Bronchial epithelial cell (primary cell): Measurements from ENCODE around the gene LILRB4. TPM values are rescaled to one million over a fixed set of nuclear protein-coding genes. Genes with fewer than 3 reads are reported as not detected.
"Not testable (repeated sequence)": the region's sequence is repeated elsewhere in the genome, so short reads cannot be mapped to it uniquely, and the experiment has no call there.

ENCODE experiments used
- DNase-seq: peaks from one replicate; pipeline ENCODE4 v3.0.0-alpha.2; 2010; ENCODE audit warnings: low read depth
- FAIRE-seq: peaks from 2 replicates; lab custom pipeline; 2011; peaks lifted over from hg19 to GRCh38; lab: Jason Lieb, UNC
- H3K27me3 ChIP-seq: 2 replicates; pipeline ENCODE4 v1.5.1; 2011; ENCODE audit warnings: low read length; ENCODE audit not compliant: control insufficient read depth, insufficient read depth
- H3K36me3 ChIP-seq: 2 replicates; pipeline ENCODE4 v1.5.1; 2011; ENCODE audit warnings: low read length; ENCODE audit not compliant: control insufficient read depth, insufficient read depth
- H3K4me3 ChIP-seq: 2 replicates; pipeline ENCODE4 v1.5.1; 2011; ENCODE audit warnings: mild to moderate bottlenecking, low read depth, low read length, control low read depth
- total RNA-seq: library from RNA; depleted of rRNA; stranded (reverse); fragments of >200 nt; gene quantifications from 2 replicates; pipeline ENCODE4 v1.2.1, GENCODE V29; 2014
- TF ChIP-seq, protein P1 (sequence below): IDR thresholded peaks from 2 replicates; pipeline ENCODE4 v1.5.1; 2011; ENCODE audit warnings: mild to moderate bottlenecking, moderate library complexity, low read length, control low read depth, inconsistent platforms; ENCODE audit not compliant: insufficient read depth, severe bottlenecking

LILRB4 gene
- total RNA-seq, 1 donor from 2014 or later, result not detected

GRCh38 chr19:54696117-54696548 lies 33.3 kb downstream of the LILRB4 start:
- Histone ChIP-seq H3K36me3 (no peaks in the 10 kb centered on the region), H3K4me3 (no peak overlapping the region), H3K27me3 (no peaks in the 10 kb centered on the region)
- DNase-seq (no peak), FAIRE-seq (no peak)
- TF ChIP-seq, protein P1, sequence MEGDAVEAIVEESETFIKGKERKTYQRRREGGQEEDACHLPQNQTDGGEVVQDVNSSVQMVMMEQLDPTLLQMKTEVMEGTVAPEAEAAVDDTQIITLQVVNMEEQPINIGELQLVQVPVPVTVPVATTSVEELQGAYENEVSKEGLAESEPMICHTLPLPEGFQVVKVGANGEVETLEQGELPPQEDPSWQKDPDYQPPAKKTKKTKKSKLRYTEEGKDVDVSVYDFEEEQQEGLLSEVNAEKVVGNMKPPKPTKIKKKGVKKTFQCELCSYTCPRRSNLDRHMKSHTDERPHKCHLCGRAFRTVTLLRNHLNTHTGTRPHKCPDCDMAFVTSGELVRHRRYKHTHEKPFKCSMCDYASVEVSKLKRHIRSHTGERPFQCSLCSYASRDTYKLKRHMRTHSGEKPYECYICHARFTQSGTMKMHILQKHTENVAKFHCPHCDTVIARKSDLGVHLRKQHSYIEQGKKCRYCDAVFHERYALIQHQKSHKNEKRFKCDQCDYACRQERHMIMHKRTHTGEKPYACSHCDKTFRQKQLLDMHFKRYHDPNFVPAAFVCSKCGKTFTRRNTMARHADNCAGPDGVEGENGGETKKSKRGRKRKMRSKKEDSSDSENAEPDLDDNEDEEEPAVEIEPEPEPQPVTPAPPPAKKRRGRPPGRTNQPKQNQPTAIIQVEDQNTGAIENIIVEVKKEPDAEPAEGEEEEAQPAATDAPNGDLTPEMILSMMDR, result no peak

- no peak for FAIRE-seq
- Histone ChIP-seq H3K27me3 (no peaks in the 10 kb centered on the region), H3K36me3 (no peaks in the 10 kb centered on the region)
Measured at GRCh38 chr19:54696766-54697165, 34.0 kb downstream of the LILRB4 start.

GRCh38 chr19:54697716-54698115 lies 34.9 kb downstream of the LILRB4 start:
- DNase-seq, FAIRE-seq, H3K36me3 ChIP-seq, H3K4me3 ChIP-seq, H3K27me3 ChIP-seq: not testable (repeated sequence)

More at GRCh38 chr19:54696766-54697165, 34.0 kb downstream of the LILRB4 start:
- DNase-seq, result no peak
- H3K4me3 ChIP-seq, result no peak overlapping the region
- TF ChIP-seq, protein P1, result no peak

DNA sequence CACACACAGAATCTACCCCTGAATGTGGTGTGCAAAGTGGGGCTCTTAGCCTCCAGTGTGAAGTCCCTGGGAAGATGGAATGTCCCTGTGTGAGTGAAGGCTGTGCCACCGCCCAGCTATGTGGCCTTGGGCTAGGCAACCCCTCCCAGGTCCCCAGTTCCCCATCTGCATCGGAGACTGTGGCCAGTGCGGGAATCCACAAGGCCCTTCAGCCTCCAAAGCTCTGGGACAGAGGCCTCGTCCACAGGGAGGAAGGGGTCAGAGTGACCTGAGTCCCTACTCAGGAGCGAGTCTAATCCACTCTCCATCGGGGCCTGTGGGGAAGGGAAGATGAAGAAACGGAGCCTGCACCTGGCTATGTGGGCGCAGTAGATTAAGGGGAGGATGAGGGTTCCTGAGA lies 42.1 kb downstream of the LILRB4 start:
- Histone ChIP-seq H3K36me3 (no peaks in the 10 kb centered on the region), H3K27me3 (no peaks in the 10 kb centered on the region), H3K4me3 (no peak overlapping the region)
- TF ChIP-seq, protein P1, result no peak
- FAIRE-seq (no peak), DNase-seq (no peak)

DNA sequence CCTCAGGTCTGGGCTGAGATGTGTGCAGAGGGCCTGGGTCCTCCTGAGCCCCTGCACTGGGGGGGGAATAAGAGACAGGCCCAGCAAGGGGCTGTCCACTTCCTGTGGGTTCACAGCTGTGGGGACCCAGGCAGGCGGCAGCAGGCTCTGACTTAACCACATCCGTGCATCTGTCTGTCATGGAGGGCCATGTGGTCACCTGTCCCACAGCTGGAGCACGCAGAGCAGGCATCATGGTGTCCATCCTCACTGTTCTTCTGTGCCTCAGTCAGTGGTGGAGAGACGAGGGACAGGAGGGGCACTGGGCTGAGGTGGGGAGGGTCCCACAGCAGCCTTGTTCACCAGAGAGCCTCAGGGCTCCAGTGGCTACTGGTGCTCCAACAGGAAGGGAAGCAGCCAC lies 45.2 kb downstream of the LILRB4 start:
- no peak for FAIRE-seq

DNA sequence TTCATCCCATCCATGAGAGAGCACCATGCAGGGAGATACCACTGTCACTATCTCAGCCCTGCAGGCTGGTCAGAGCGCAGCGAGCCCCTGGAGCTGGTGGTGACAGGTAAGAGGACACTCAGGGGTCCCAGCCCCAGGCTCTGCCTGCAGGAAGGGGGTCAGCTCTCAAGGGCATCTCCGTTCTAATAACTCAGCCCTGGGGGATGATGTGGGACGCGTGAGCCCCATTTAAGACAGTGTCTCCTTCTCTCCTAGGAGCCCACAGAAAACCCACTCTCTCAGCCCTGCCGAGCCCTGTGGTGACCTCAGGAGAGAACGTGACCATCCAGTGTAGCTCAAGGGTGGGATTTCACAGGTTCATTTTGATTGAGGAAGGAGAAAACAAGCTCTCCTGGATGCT lies 46.0 kb downstream of the LILRB4 start:
- FAIRE-seq (no peak), DNase-seq (no peak)
- Histone ChIP-seq H3K4me3 (no peak overlapping the region), H3K27me3 (no peaks in the 10 kb centered on the region), H3K36me3 (no peaks in the 10 kb centered on the region)
- TF ChIP-seq, protein P1, result no peak

More for the DNA sequence above, 45.2 kb downstream of the LILRB4 start:
- Histone ChIP-seq H3K27me3 (no peaks in the 10 kb centered on the region), H3K36me3 (no peaks in the 10 kb centered on the region), H3K4me3 (no peak overlapping the region)
- TF ChIP-seq, protein P1, result no peak
- no peak for DNase-seq
